Activated CD8-positive, alpha-beta memory T cell treated with anti-CD3 and anti-CD28 coated beads, Interleukin-2, amount 10 ng/mL, durations not matched to agents 7 days and 5 days (primary cell): Measurements from ENCODE around the gene C1RL. TPM values are rescaled to one million over a fixed set of nuclear protein-coding genes. Genes with fewer than 3 reads are reported as not detected.

ENCODE experiments used
- ATAC-seq: fragments of 150-1000 bp; cut with Tn5 transposase; one replicate; pipeline ENCODE4 v1.10.0; 2021; ENCODE audit warnings: moderate library complexity
- CTCF ChIA-PET: fragments of 350-600 bp; sonication (Branson Sonifier 250); formaldehyde crosslinking; loops from one replicate; lab custom pipeline; 2021; ENCODE audit warnings: antibody characterized with exemption; lab: Charles Lee
- DNase-seq: peaks from one replicate; pipeline ENCODE4 v3.0.0-alpha.2; 2020
- H3K27ac Mint-ChIP-seq: one replicate; pipeline ENCODE4 v1.8.0; 2021; ENCODE audit warnings: mild to moderate bottlenecking, mixed read lengths
- H3K27me3 Mint-ChIP-seq: one replicate; pipeline ENCODE4 v1.8.0; 2021; ENCODE audit warnings: mixed read lengths
- H3K36me3 Mint-ChIP-seq: one replicate; pipeline ENCODE4 v1.8.0; 2021; ENCODE audit warnings: mild to moderate bottlenecking, mixed read lengths
- H3K4me1 Mint-ChIP-seq: one replicate; pipeline ENCODE4 v1.8.0; 2021; ENCODE audit warnings: mixed read lengths
- H3K4me3 Mint-ChIP-seq: one replicate; pipeline ENCODE4 v1.8.0; 2021; ENCODE audit warnings: mild to moderate bottlenecking, moderate library complexity, mixed read lengths
- H3K9me3 Mint-ChIP-seq: one replicate; pipeline ENCODE4 v1.8.0; 2022; ENCODE audit warnings: low read depth, mixed read lengths
- total RNA-seq, 2 experiments: library from RNA; stranded (reverse); gene quantifications; one replicate each; pipeline ENCODE4 v1.2.3, GENCODE V29; 2021

C1RL gene, protein sequence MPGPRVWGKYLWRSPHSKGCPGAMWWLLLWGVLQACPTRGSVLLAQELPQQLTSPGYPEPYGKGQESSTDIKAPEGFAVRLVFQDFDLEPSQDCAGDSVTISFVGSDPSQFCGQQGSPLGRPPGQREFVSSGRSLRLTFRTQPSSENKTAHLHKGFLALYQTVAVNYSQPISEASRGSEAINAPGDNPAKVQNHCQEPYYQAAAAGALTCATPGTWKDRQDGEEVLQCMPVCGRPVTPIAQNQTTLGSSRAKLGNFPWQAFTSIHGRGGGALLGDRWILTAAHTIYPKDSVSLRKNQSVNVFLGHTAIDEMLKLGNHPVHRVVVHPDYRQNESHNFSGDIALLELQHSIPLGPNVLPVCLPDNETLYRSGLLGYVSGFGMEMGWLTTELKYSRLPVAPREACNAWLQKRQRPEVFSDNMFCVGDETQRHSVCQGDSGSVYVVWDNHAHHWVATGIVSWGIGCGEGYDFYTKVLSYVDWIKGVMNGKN
- 10 to 100 TPM; 21.8 to 27.4 TPM for total RNA-seq

DNA sequence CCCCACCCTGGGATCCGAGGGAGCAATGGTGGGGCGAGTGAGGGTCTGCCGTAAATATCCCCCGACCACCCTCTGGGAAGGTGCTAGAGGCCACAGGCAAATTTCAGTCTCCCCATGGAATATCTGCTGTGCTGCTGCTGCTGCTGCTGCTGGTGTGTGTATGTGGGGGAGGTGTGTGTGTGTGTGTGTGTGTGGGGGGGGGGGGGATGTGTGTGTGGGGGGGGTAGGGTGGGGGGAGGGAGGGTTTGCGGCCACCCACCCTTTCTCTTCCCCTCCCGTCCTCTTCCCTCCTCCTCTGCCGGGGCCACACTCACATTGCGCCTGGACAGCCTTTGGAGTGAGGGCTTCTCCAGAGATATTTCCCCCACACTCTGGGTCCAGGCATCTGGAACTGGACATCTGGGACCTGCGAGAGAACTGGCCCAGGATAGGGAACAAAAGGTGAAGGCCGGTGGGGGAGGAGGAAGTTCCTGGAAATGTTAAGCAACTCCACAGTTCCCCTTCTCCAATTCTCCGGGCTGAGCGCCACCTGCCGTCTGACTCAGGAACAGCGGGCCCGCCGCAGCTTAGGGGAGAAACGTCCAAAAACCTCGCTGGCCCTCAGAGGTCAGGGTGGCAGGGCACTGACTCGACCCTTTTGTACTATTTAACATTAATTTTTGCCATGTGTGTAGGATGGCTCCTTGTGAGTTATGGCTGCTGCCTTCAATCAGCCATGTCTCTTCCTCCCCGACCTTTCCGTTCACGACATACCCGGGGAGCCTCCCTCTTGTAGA, at the start of gene C1RL:
Gene C1RL, minus strand, starts transcription at position 419 of the 776 bp plus-strand sequence. Its CDS starts 34 bp downstream, at position 385.
- Mint-ChIP-seq H3K27me3 (no peaks in the 10 kb centered on the region), H3K36me3 (peaks cover 26% of the 10 kb centered on the region), H3K4me1 (peaks cover 52% of the 10 kb centered on the region), H3K4me3 (peak within 1 kb of the TSS; percentile 99), H3K9me3 (peaks cover 14% of the 10 kb centered on the region), H3K27ac (peak within 1 kb of the TSS; percentile 97)
- DNase-seq: peak; percentile 87
- peak; percentile 21 for ATAC-seq
- CTCF ChIA-PET: interaction anchor here (0.6 to 3.7 kb wide), 48 partner anchors 10 to 841 kb away, joined by 3 to 51 read pairs (median 5); partner anchors contain the start of genes C12orf57, C1R, CDCA3 and LPCAT3

DNA sequence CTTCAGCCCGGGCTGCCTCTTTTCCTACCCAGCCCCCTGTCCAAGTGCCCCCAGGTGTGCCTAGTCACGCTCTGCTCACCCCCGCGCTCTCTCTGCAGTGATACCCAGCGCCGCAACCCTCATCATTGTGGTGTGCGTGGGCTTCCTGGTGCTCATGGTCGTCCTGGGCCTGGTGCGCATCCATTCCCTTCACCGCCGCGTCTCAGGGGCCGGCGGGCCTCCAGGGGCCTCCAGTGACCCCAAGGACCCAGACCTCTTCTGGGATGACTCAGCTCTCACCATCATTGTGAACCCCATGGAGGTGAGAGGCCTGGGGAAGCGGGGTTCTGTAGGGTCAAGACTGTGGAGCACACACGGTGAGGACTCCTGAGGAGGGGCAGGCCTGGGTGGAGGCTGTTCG, 48.4 kb upstream of the C1RL start:
- H3K4me3 Mint-ChIP-seq: no peak overlapping the region
- H3K36me3 Mint-ChIP-seq: peaks cover 11% of the 10 kb centered on the region

DNA sequence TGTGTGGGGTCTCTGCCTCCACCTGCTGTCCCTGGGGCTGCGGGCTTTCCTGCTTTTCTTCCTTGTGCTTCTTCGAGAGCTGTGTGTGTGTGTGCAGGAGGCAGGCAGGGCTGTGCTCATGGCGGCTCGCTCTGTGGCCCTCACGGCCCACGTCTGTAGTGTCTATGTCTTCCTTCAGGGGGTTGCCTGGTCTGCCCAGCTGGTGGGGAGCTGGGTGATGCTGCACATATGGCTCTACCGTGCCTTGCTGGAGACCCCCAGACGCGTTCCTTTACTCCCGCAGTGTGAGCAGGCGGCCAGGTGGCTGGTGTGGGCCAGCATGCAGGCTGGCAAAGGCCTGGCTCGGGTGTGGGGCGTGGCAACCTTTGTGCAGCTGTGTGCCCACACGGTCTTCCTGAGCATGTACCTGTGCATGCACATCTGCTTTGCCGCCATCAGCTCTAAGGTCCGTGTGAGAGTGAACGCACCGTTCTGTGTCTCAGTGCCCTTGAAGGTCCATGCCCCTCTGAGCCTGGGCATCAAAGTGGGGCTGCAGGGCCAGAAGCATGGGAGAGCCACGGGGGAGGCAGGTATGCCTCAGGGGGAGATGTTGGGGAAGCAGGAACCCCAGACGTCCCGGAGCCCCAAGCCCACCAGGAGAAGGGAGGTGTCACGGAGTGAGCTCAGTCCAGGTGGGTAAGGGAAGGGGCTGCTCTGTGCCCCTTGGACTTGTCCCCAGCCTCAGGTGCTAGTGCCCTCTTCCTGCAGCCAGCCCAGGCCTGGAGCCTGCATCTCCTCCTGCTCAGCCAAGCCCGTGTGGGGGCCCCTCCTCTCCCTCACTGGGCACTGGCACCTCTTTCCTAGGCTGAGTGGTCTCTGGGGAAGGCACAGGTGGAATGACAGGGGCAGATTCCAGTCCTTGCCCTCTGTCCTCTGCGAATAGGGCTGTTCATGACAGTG, 47.5 kb upstream of the C1RL start:
- ATAC-seq: no peak
- CTCF ChIA-PET: interaction anchor here (1.0 to 1.4 kb wide), 2 partner anchors 8 to 12 kb away, joined by 3 to 5 read pairs; no protein-coding TSS in a partner anchor
- DNase-seq: no peak
- Mint-ChIP-seq H3K9me3 (no peaks in the 10 kb centered on the region), H3K27me3 (no peaks in the 10 kb centered on the region), H3K36me3 (peaks cover 11% of the 10 kb centered on the region), H3K27ac (no peak overlapping the region), H3K4me3 (no peak overlapping the region), H3K4me1 (no peaks in the 10 kb centered on the region)

More for the DNA sequence above, 48.4 kb upstream of the C1RL start:
- H3K9me3 Mint-ChIP-seq: no peaks in the 10 kb centered on the region
- H3K27ac Mint-ChIP-seq: no peak overlapping the region
- ATAC-seq (no peak), DNase-seq (no peak)
- CTCF ChIA-PET: interaction anchor here (1.0 kb wide), 1 partner anchor 13 kb away, joined by 3 read pairs; no protein-coding TSS in a partner anchor
- H3K27me3 Mint-ChIP-seq: peaks cover 5% of the 10 kb centered on the region
- H3K4me1 Mint-ChIP-seq: no peaks in the 10 kb centered on the region

DNA sequence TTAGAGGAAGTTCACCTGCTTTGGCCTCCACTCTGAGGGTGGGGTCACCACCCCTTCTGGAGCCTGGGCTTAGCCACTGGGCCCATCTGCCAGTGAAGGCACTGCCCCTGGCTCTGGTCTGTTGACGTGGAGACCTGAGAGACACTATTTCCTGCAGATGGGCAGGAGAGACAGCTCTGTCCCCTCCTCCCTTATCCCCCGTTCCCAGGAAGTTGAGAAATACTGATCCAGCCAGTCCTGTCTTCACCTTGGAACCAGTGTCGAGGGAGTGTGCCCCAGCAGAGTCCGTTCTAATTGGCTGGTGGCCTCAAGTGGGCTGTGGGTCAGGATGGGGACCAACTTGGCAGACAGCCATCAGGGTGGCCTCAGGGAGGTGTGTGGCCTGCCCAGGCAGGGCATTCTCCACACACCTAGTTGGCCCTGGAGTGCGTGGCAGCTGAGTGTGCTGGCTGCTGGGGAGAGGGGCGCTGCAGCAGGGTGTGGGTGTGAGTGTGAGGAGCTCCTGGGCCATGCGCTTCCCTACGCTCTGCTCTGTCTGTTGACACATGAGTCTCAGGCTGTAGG, 46.5 kb upstream of the C1RL start:
- Mint-ChIP-seq H3K36me3 (peaks cover 14% of the 10 kb centered on the region), H3K9me3 (no peaks in the 10 kb centered on the region), H3K4me3 (no peak overlapping the region), H3K27me3 (no peaks in the 10 kb centered on the region), H3K4me1 (no peaks in the 10 kb centered on the region), H3K27ac (no peak overlapping the region)
- no peak for ATAC-seq
- CTCF ChIA-PET: interaction anchor here (0.6 to 1.4 kb wide), 2 partner anchors 9 to 112 kb away, joined by 3 to 5 read pairs; no protein-coding TSS in a partner anchor
- DNase-seq: no peak

DNA sequence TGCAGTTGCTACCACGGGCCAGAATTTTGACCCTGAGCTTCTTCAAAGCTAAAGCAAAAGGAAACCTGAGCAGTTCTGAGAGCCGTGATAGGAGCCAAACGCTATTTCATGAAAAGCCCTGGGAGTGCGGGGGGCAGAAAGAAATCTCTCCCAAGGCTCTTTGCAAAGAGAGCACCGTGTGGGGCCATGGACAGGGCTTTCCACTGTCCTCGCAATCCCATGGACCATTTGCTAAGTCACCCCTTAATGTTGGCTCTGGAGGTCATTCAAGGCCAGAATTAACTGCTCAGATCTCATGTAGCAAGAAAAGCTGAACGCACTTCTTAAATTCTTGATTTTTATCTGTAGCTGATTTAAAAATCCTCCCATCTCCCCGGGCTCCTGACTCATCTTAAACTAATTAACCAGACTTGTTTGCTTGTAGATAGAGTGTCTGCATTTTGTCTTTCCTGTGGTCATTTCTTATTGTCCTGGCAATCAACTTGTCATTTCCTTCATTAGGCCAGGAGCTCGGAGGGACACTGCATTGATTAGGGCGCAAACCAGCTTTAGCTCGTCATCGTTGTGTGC, 46.0 kb upstream of the C1RL start:
- CTCF ChIA-PET: interaction anchor here (0.6 to 1.5 kb wide), 4 partner anchors 9 to 112 kb away, joined by 3 to 7 read pairs (median 5); no protein-coding TSS in a partner anchor
- H3K4me1 Mint-ChIP-seq: no peaks in the 10 kb centered on the region
- DNase-seq: no peak
- no peak for ATAC-seq
- no peaks in the 10 kb centered on the region for H3K27me3 Mint-ChIP-seq
- H3K9me3 Mint-ChIP-seq: no peaks in the 10 kb centered on the region
- H3K4me3 Mint-ChIP-seq: no peak overlapping the region
- peaks cover 19% of the 10 kb centered on the region for H3K36me3 Mint-ChIP-seq
- H3K27ac Mint-ChIP-seq: no peak overlapping the region

DNA sequence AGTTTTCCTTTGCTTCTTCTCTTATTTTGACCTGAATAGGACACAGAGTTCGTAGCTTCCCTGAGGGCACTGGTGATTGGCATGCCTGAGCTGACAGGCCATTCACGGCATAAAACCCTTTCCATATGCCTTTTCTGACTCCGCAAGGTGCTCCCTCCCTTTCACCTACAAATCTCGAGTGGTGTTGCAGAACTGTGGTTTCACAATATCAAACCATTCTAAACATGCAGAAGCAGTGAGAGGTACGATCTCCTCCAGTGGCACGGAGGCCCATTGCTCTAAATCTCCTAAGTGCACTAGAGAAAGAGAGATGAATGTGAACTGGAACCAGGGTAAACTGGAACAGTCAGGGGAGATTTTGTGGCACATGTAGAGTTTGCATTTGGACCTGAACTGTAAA, 45.0 kb upstream of the C1RL start:
- Mint-ChIP-seq H3K27ac (no peak overlapping the region), H3K36me3 (peaks cover 26% of the 10 kb centered on the region), H3K27me3 (no peaks in the 10 kb centered on the region), H3K9me3 (no peaks in the 10 kb centered on the region), H3K4me1 (no peaks in the 10 kb centered on the region), H3K4me3 (no peak overlapping the region)
- CTCF ChIA-PET: interaction anchor here (1.2 to 1.5 kb wide), 2 partner anchors 9 to 15 kb away, joined by 5 to 7 read pairs; no protein-coding TSS in a partner anchor
- no peak for DNase-seq
- ATAC-seq: no peak

DNA sequence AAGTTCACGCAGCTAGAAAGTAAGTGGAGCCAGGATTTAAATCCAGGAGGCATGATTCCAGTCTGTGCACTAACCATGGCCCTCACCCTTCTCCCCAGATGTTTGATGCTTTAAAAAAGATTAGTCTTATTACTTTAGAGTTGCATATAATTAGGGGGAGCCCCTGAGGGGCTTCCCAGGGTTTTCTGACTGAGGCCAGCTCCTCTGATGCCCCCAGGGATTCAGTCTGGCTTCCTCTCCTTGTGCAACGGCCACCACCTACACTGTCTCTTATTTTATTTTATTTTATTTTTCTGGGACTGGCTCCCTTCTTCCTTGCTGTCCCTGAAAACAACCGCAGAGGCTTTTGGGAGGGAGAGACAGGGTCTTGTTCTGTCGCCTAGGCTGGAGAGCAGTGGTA, 43.8 kb upstream of the C1RL start:
- CTCF ChIA-PET: no interaction called here
- Mint-ChIP-seq H3K4me1 (peaks cover 10% of the 10 kb centered on the region), H3K9me3 (no peaks in the 10 kb centered on the region), H3K4me3 (no peak overlapping the region), H3K27ac (no peak overlapping the region), H3K36me3 (peaks cover 37% of the 10 kb centered on the region), H3K27me3 (no peaks in the 10 kb centered on the region)
- no peak for DNase-seq
- no peak for ATAC-seq

DNA sequence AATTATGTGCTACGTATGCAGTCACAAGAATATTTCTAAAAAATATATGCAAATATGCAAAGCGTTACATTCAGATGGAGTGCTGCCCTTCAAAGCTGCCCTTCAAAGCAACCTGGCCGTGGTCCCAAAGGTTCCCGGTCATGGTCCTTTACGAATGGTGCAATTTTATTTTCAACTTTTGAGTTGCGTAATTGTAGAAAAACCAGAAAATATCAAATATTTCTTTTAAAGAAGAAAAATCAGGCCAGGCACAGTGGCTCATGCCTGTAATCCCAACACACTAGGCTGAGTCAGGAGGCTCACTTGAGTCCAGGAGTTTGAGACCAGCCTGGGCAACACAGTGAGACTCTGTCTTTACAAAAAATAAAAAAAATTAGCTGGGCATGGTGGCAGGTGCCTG, 42.5 kb upstream of the C1RL start:
- CTCF ChIA-PET: interaction anchor here (0.7 kb wide), 1 partner anchor 20 kb away, joined by 3 read pairs; no protein-coding TSS in a partner anchor

DNA sequence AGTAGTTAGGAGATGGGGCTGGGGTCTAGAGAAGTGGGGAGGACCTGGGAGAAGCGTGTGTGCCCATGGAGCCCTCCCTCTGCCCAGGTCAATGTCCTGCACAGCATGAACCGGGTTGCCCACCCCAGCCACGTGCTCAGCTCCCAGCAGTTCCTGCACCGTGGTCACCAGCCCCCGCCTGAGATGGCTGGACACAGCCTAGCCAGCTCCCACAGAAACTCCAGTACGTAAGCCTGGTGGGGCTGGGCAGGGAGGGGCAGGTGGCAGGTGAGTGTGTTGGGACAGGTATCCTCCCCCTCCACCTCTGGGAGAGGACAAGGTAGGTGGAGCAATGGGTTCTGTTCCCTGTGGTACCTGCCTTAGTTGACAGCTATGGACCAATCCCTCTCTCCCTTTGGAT, 41.8 kb upstream of the C1RL start:
- Mint-ChIP-seq H3K36me3 (peaks cover 41% of the 10 kb centered on the region), H3K4me1 (peaks cover 10% of the 10 kb centered on the region), H3K27me3 (no peaks in the 10 kb centered on the region), H3K27ac (no peak overlapping the region), H3K9me3 (no peaks in the 10 kb centered on the region), H3K4me3 (no peak overlapping the region)
- CTCF ChIA-PET: no interaction called here
- DNase-seq (no peak), ATAC-seq (no peak)

More for the DNA sequence above, 42.5 kb upstream of the C1RL start:
- Mint-ChIP-seq H3K27ac (no peak overlapping the region), H3K4me3 (no peak overlapping the region), H3K36me3 (peaks cover 38% of the 10 kb centered on the region), H3K9me3 (no peaks in the 10 kb centered on the region), H3K4me1 (peaks cover 10% of the 10 kb centered on the region), H3K27me3 (no peaks in the 10 kb centered on the region)
- ATAC-seq: no peak
- DNase-seq: no peak

DNA sequence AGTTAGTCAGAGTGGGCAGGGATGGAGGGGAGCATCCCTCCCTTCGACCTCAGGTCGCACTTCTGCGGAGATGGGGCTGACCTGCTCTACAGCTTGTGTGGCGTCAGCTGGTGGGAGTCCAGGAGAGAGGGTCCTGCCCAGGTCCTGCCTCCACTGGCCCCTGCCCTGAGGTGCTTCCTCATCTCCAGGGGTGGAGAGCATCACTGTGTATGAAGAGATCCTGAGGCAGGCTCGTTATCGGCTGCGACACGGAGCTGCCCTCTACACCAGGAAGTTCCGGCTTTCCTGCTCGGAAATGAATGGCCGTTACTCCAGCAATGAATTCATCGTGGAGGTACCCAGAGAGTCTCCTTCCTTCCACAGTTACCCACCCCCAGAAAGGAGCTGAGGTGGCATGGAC, 41.3 kb upstream of the C1RL start:
- Mint-ChIP-seq H3K4me3 (no peak overlapping the region), H3K27ac (no peak overlapping the region), H3K27me3 (no peaks in the 10 kb centered on the region), H3K4me1 (peaks cover 10% of the 10 kb centered on the region), H3K36me3 (peaks cover 45% of the 10 kb centered on the region), H3K9me3 (no peaks in the 10 kb centered on the region)
- CTCF ChIA-PET: no interaction called here
- DNase-seq: no peak
- ATAC-seq: no peak

DNA sequence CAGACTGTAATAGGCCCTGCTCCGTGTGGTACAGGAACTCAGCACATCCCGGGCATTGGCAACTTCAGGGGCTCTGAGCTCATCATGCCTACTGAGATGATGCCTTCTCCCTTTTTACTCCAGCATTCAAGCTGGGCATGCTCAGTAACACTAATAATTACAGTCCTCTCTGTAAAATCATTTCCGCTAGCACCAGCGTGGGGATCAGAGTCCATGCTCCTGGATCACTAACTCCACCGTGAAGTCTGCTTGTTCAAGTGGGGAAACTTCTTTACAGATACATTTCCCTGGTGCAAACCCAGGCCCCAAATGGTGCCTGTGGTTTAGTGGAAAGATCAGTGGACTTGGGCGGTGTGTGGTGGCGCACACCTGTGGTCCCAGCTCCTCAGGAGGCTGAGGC, 37.9 kb upstream of the C1RL start:
- H3K27me3 Mint-ChIP-seq: no peaks in the 10 kb centered on the region
- CTCF ChIA-PET: interaction anchor here (1.1 to 3.0 kb wide), 4 partner anchors 18 to 129 kb away, joined by 3 to 17 read pairs (median 4); partner anchors contain the start of genes LPCAT3 and PEX5
- no peak for DNase-seq
- H3K36me3 Mint-ChIP-seq: peaks cover 48% of the 10 kb centered on the region
- no peak overlapping the region for H3K4me3 Mint-ChIP-seq
- no peak overlapping the region for H3K27ac Mint-ChIP-seq
- peaks cover 12% of the 10 kb centered on the region for H3K4me1 Mint-ChIP-seq
- no peak for ATAC-seq
- no peaks in the 10 kb centered on the region for H3K9me3 Mint-ChIP-seq

DNA sequence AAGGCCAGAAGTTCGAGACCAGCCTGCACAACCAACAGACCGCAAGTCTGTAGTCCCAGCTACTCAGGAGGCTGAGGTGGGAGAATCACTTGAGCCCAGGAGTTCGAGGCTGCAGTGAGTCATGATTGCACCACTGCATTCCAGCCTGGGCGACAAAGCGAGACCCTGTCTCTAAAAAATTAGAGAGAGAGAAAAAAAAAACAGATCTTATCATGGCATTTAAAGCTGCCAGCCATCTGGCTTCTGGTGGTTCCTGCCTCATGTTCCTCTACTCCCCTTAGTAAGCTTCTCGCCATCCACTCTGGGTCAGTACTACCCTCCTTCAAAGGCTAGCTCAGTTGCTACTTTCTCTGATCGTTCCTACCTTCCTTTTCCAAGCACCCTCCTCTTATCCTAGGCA, 37.2 kb upstream of the C1RL start:
- CTCF ChIA-PET: interaction anchor here (0.7 to 3.0 kb wide), 6 partner anchors 19 to 222 kb away, joined by 3 to 17 read pairs (median 3); partner anchors contain the start of genes LPCAT3 and PEX5
- ATAC-seq: no peak
- Mint-ChIP-seq H3K4me1 (peaks cover 16% of the 10 kb centered on the region), H3K27me3 (no peaks in the 10 kb centered on the region), H3K9me3 (no peaks in the 10 kb centered on the region), H3K4me3 (no peak overlapping the region), H3K27ac (no peak overlapping the region), H3K36me3 (peaks cover 53% of the 10 kb centered on the region)
- no peak for DNase-seq
